HepG2 (cell line): ENCODE data around the gene DDX59. TPM values are rescaled to one million over a fixed set of nuclear protein-coding genes. Genes with fewer than 3 reads are reported as not detected.

ENCODE experiments used
- ATAC-seq: fragments of 200-7000 bp; cut with Tn5 transposase; 3 replicates; pipeline ENCODE4 v1.9.1; 2020; ENCODE audit warnings: mild to moderate bottlenecking, moderate library complexity
- BruUV-seq: library from RNA; stranded (reverse); fragments of 400-500 nt; replicated peaks from 2 replicates; lab custom pipeline; 2021; lab: Mats Ljungman, UMichigan
- CTCF ChIA-PET: fragments of 300-600 bp; formaldehyde crosslinking; extraction: SDS; loops from one replicate; lab custom pipeline; 2021; ENCODE audit warnings: low total read pairs, inconsistent platforms, low intra/inter-chr PET ratio; lab: Yijun Ruan, JAX
- POLR2A ChIA-PET: fragments of 350-600 bp; sonication (Branson Sonifier 250); formaldehyde crosslinking; loops from one replicate; lab custom pipeline; 2020; ENCODE audit warnings: antibody characterized with exemption, inconsistent platforms; lab: Yijun Ruan, JAX
- DNase-seq: peaks from one replicate; pipeline ENCODE4 v3.0.0-alpha.2; 2015; ENCODE audit warnings: low spot score
- FAIRE-seq: peaks from 3 replicates; lab custom pipeline; 2011; peaks lifted over from hg19 to GRCh38; lab: Jason Lieb, UNC
- H2AFZ ChIP-seq: one replicate; pipeline ENCODE4 v1.6.1; 2011; ENCODE audit warnings: low read length, inconsistent platforms
- H3K27ac ChIP-seq: fragments of 300-600 bp; 3 replicates; pipeline ENCODE4 v1.8.0; 2011; ENCODE audit warnings: mixed run types, mild to moderate bottlenecking, mixed read lengths, low read length, inconsistent platforms; ENCODE audit not compliant: insufficient read depth; ENCODE audit errors: extremely low read length
- H3K27me3 ChIP-seq, 2 experiments: fragments of 200-600 bp in 1 of 2; 2 replicates in 1 of 2; 3 replicates in 1 of 2; pipeline versions ENCODE4 v1.6.0 to v1.8.0; 2011; ENCODE audit warnings: low read length in 2 of 2, mild to moderate bottlenecking in 2 of 2, moderate library complexity in 2 of 2, inconsistent platforms in 1 of 2; ENCODE audit not compliant: insufficient read depth in 2 of 2, control insufficient read depth in 1 of 2
- H3K36me3 ChIP-seq, 2 experiments: fragments of 200-600 bp in 1 of 2; replicated peaks in 1 of 2; 2 replicates in 1 of 2; 3 replicates in 1 of 2; pipeline versions ENCODE4 v1.5.1 to v1.8.0; 2011; ENCODE audit warnings: low read length in 2 of 2, inconsistent platforms in 1 of 2; ENCODE audit not compliant: insufficient read depth in 2 of 2, control insufficient read depth in 1 of 2
- H3K4me1 ChIP-seq: 2 replicates; pipeline ENCODE4 v1.5.1; 2012; ENCODE audit warnings: low read length, inconsistent platforms; ENCODE audit not compliant: insufficient read depth
- H3K4me2 ChIP-seq: 2 replicates; pipeline ENCODE4 v1.6.0; 2011; ENCODE audit warnings: low read depth, low read length, inconsistent platforms
- H3K4me3 ChIP-seq, 3 experiments: fragments of 200-600 bp in 1 of 3; sonication (generic), shearing (Covaris generic) in 1 of 3; replicated peaks in 1 of 3; 2 replicates each; pipeline ENCODE4 v1.5.1; 2011 to 2016; ENCODE audit warnings: low read length in 3 of 3, inconsistent platforms in 2 of 3, low read depth in 2 of 3, mild to moderate bottlenecking in 2 of 3, control low read depth in 1 of 3, mixed read lengths in 1 of 3; ENCODE audit not compliant: insufficient read depth in 1 of 3
- H3K79me2 ChIP-seq: one replicate; pipeline ENCODE4 v1.6.1; 2011; ENCODE audit warnings: low read length, inconsistent platforms; ENCODE audit not compliant: insufficient read depth
- H3K9ac ChIP-seq: 2 replicates; pipeline ENCODE4 v1.6.0; 2011; ENCODE audit warnings: mild to moderate bottlenecking, low read depth, low read length, inconsistent platforms; ENCODE audit not compliant: insufficient read depth
- H3K9me3 ChIP-seq: 2 replicates; pipeline ENCODE4 v1.5.1; 2012; ENCODE audit warnings: mild to moderate bottlenecking, low read length
- H4K20me1 ChIP-seq: 2 replicates; pipeline ENCODE4 v1.6.0; 2011; ENCODE audit warnings: inconsistent platforms, mild to moderate bottlenecking, low read length, moderate library complexity; ENCODE audit not compliant: insufficient read depth
- CBX2 ChIP-seq, 2 experiments: fragments of 200-600 bp in 1 of 2; sonication (generic); formaldehyde crosslinking in 1 of 2; IDR thresholded peaks; 2 replicates each; pipeline versions ENCODE4 v1.7.0 to v1.8.1; 2018 to 2022; ENCODE audit warnings: low read depth in 2 of 2, low read length in 1 of 2, mild to moderate bottlenecking in 1 of 2, missing genetic modification reagents in 1 of 2
- IKZF4 ChIP-seq: sonication (generic); formaldehyde crosslinking; IDR thresholded peaks from 2 replicates; pipeline ENCODE4 v1.5.1; 2020; ENCODE audit warnings: borderline replicate concordance, mild to moderate bottlenecking, low read depth, missing genetic modification reagents; ENCODE audit errors: not compliant biosample characterization
- KDM3A ChIP-seq: IDR thresholded peaks from 2 replicates; pipeline ENCODE4 v1.6.1; 2018; ENCODE audit warnings: low read depth, missing compliant biosample characterization
- MTA3 ChIP-seq: sonication (generic); formaldehyde crosslinking; IDR thresholded peaks from 2 replicates; pipeline ENCODE4 v1.4.0; 2020; ENCODE audit warnings: missing genetic modification reagents
- NR2F2 ChIP-seq: IDR thresholded peaks from 2 replicates; pipeline ENCODE4 v1.6.1; 2012; ENCODE audit warnings: low read depth, inconsistent platforms, borderline replicate concordance
- SUZ12 ChIP-seq: fragments of 150-350 bp; IDR thresholded peaks from 2 replicates; pipeline ENCODE4 v1.6.1; 2014; ENCODE audit warnings: low read depth, low read length
- ZBTB7B ChIP-seq: sonication (generic); formaldehyde crosslinking; IDR thresholded peaks from 2 replicates; pipeline ENCODE4 v1.4.0; 2020; ENCODE audit warnings: missing genetic modification reagents
- ZFP36 ChIP-seq: fragments of 150-350 bp; IDR thresholded peaks from 2 replicates; pipeline ENCODE4 v1.6.1; 2018; ENCODE audit warnings: borderline replicate concordance, low read length, low read depth; ENCODE audit not compliant: partially characterized antibody
- ZNF746 ChIP-seq: sonication (generic); formaldehyde crosslinking; IDR thresholded peaks from 2 replicates; pipeline ENCODE4 v1.8.0; 2022; ENCODE audit warnings: mild to moderate bottlenecking, missing genetic modification reagents
- WGBS: methylation state at CpG from one replicate; pipeline ENCODE4 v1.1.6; 2017; ENCODE audit warnings: low lambda C conversion rate; 5-methylcytosine and 5-hydroxymethylcytosine counted together
- in situ Hi-C: cut with HindIII; loops from 2 replicates; pipeline ENCODE4 v1.10.0; 2017; ENCODE audit warnings: low pct_unique_long_range_greater_than_20kb; ENCODE audit not compliant: extremely low pct_ligation_motif_present
- intact Hi-C: fragments of 100-400 bp; cut with micrococcal nuclease; formaldehyde crosslinking; loops from one replicate; pipeline ENCODE4 v1.10.0; 2022; ENCODE audit not compliant: unreplicated experiment
- polyA plus RNA-seq, 8 experiments: library from polyadenylated mRNA; depleted of rRNA in 3 of 8; stranded (reverse) in 7 of 8; unstranded in 1 of 8; fragments of >200 nt; fragmentation: Illumina TruSeq in 4 of 8; extraction: Trizol in 4 of 8; gene quantifications; 2 replicates each; pipeline versions ENCODE4 v1.2.1 to v1.2.3, GENCODE V29; 2011 to 2016; ENCODE audit warnings: low read depth in 4 of 8, missing spikeins in 1 of 8, mixed read lengths in 1 of 8; ENCODE audit not compliant: insufficient read depth in 1 of 8
- total RNA-seq, 5 experiments: library from RNA; depleted of rRNA; stranded (reverse); fragments of >200 nt; fragmentation: Illumina TruSeq; extraction: Trizol; gene quantifications; 2 replicates each; pipeline ENCODE4 v1.2.3, GENCODE V29; 2016; ENCODE audit warnings: low read depth in 1 of 5
- TF ChIP-seq, protein P1 (sequence below): sonication (generic); formaldehyde crosslinking; IDR thresholded peaks from 2 replicates; pipeline ENCODE4 v1.4.0; 2020; ENCODE audit warnings: missing genetic modification reagents
- TF ChIP-seq, protein P2 (sequence below): sonication (generic); formaldehyde crosslinking; IDR thresholded peaks from 2 replicates; pipeline ENCODE4 v1.4.0; 2020; ENCODE audit warnings: missing genetic modification reagents
- TF ChIP-seq, protein P3 (sequence below): IDR thresholded peaks from 2 replicates; pipeline ENCODE4 v1.6.1; 2016; ENCODE audit warnings: low read depth, borderline replicate concordance

DDX59 gene
- total and polyA plus RNA-seq, 2 of the 13 experiments (the other 11 are each of a cell fraction or from before 2014, with no cell fraction given) = 12.1 to 14.8 TPM

DNA sequence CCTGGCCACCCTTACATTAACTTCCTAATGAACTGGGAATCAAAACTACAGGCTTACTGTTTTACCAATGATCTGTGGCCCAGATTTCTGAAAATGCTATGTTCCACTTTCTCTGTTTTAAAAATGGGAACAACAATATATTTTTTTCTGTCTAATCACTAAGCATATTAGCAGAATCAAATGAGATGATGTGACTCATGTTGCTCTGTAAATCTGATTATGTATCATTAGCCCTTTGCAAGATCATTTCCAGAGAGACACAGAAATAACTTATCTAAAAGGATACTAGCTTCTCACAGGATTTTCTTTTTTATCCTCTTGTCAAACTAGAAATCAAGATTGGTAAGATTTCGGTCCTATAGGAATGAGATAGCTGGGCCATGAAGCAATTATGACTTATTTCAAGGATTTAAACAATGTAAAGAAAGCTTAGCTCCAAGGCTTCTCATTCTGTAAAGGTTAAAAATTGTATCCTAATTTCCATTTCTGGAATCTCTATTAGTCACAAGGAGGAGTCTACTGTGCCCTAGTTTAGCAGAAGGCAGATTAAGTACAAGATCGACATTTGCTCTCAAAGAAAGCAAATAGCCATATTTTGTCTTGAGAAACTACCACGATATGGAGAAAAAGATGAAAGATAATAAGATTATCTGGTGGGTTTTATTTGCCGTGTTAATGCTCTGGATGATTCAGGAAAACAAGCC, 36.6 kb upstream of the DDX59 start:
- FAIRE-seq (no peak), ATAC-seq (no peak), DNase-seq (no peak)
- Histone ChIP-seq H3K4me3 (no peak overlapping the region), H3K4me1 (no peaks in the 10 kb centered on the region), H3K27me3 (no peaks in the 10 kb centered on the region), H4K20me1 (no peaks in the 10 kb centered on the region), H3K36me3 (no peaks in the 10 kb centered on the region), H3K9ac (no peak overlapping the region), H2AFZ (no peak overlapping the region), H3K4me2 (no peak overlapping the region), H3K79me2 (no peaks in the 10 kb centered on the region), H3K9me3 (no peaks in the 10 kb centered on the region), H3K27ac (no peak overlapping the region)
- CTCF ChIA-PET = no interaction called here
- 30% methylated on average over 4 of the region's 4 CpGs for WGBS
- intact Hi-C loops = no loop called here
- TF ChIP-seq, protein P1, sequence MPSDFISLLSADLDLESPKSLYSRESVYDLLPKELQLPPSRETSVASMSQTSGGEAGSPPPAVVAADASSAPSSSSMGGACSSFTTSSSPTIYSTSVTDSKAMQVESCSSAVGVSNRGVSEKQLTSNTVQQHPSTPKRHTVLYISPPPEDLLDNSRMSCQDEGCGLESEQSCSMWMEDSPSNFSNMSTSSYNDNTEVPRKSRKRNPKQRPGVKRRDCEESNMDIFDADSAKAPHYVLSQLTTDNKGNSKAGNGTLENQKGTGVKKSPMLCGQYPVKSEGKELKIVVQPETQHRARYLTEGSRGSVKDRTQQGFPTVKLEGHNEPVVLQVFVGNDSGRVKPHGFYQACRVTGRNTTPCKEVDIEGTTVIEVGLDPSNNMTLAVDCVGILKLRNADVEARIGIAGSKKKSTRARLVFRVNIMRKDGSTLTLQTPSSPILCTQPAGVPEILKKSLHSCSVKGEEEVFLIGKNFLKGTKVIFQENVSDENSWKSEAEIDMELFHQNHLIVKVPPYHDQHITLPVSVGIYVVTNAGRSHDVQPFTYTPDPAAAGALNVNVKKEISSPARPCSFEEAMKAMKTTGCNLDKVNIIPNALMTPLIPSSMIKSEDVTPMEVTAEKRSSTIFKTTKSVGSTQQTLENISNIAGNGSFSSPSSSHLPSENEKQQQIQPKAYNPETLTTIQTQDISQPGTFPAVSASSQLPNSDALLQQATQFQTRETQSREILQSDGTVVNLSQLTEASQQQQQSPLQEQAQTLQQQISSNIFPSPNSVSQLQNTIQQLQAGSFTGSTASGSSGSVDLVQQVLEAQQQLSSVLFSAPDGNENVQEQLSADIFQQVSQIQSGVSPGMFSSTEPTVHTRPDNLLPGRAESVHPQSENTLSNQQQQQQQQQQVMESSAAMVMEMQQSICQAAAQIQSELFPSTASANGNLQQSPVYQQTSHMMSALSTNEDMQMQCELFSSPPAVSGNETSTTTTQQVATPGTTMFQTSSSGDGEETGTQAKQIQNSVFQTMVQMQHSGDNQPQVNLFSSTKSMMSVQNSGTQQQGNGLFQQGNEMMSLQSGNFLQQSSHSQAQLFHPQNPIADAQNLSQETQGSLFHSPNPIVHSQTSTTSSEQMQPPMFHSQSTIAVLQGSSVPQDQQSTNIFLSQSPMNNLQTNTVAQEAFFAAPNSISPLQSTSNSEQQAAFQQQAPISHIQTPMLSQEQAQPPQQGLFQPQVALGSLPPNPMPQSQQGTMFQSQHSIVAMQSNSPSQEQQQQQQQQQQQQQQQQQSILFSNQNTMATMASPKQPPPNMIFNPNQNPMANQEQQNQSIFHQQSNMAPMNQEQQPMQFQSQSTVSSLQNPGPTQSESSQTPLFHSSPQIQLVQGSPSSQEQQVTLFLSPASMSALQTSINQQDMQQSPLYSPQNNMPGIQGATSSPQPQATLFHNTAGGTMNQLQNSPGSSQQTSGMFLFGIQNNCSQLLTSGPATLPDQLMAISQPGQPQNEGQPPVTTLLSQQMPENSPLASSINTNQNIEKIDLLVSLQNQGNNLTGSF (CRISPR knock-in tag) = no peak
- TF ChIP-seq ZFP36 = no peak
- TF ChIP-seq, protein P2, sequence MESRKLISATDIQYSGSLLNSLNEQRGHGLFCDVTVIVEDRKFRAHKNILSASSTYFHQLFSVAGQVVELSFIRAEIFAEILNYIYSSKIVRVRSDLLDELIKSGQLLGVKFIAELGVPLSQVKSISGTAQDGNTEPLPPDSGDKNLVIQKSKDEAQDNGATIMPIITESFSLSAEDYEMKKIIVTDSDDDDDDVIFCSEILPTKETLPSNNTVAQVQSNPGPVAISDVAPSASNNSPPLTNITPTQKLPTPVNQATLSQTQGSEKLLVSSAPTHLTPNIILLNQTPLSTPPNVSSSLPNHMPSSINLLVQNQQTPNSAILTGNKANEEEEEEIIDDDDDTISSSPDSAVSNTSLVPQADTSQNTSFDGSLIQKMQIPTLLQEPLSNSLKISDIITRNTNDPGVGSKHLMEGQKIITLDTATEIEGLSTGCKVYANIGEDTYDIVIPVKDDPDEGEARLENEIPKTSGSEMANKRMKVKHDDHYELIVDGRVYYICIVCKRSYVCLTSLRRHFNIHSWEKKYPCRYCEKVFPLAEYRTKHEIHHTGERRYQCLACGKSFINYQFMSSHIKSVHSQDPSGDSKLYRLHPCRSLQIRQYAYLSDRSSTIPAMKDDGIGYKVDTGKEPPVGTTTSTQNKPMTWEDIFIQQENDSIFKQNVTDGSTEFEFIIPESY = no peak
- TF ChIP-seq NR2F2 = no peak
- TF ChIP-seq ZNF746 (CRISPR knock-in tag) = no peak
- no peak for TF ChIP-seq SUZ12
- TF ChIP-seq MTA3 (CRISPR knock-in tag) = no peak
- no peak for TF ChIP-seq CBX2 (IDR thresholded peaks at IDR 0.05; ENCODE audit: low read depth, low read length)
- no peak for TF ChIP-seq CBX2 (CRISPR knock-in tag; IDR thresholded peaks at IDR 0.05; ENCODE audit: low read depth)
- TF ChIP-seq IKZF4 (CRISPR knock-in tag) = no peak
- TF ChIP-seq, protein P3, sequence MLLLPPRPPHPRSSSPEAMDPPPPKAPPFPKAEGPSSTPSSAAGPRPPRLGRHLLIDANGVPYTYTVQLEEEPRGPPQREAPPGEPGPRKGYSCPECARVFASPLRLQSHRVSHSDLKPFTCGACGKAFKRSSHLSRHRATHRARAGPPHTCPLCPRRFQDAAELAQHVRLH (CRISPR knock-in tag) = no peak
- TF ChIP-seq KDM3A (CRISPR knock-in tag) = no peak
- no peak for TF ChIP-seq ZBTB7B (CRISPR knock-in tag)
- POLR2A ChIA-PET = no interaction called here
- in situ Hi-C loops = no loop called here
- BruUV-seq = no TSS peak
